ENCODE results near the gene SMIM35.
"Not testable (repeated sequence)": the region's sequence is repeated elsewhere in the genome, so short reads cannot be mapped to it uniquely, and the experiment has no call there.

Gene SMIM35

DNA sequence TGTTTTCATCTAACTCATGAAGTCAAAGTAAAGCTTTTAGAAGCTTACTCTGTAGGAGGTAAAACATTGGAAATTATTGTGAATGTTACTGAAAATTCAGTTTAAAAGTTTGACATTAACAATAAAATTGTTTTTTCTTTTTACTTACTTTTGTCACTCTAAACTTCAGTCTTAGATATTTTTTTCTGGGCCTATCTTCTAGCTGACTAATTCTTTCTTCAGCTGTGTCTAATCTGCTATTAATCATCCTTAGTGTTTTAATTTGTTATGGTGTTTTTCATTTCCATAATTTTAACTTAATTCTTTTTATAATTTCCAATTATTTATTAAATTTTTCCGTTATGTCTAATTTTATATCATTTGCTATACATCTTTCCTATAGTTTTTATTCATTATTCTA is 65.6 kb downstream of the SMIM35 start:
- H3K9me3 Mint-ChIP-seq = peaks cover 32% of the 10 kb centered on the region
- H3K36me3 Mint-ChIP-seq (ENCODE audit: low read depth) = peaks cover 16% of the 10 kb centered on the region
- H3K4me1 Mint-ChIP-seq (ENCODE audit: low read depth) = peaks cover 12% of the 10 kb centered on the region

DNA sequence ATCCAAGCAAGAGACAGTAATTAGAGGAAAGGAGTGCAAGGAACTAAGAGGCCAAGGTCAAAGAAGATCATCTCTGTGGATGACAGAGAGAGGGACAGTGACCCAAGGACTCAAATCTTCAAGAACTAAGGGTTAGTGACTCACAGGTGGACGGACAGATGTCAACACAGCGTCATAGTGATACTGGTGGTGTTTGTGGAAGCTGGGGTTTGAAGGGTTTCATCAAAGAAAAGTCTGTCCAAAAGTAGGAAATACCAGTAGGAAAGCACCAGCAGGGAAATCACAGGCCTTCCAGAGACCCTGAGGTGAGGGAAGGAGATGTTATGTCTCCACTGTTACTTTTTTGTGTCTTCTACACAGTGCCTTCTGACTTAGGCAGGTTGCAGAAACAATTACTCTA is 68.4 kb downstream of the SMIM35 start:
- Mint-ChIP-seq H3K36me3 (ENCODE audit: low read depth) (peaks cover 16% of the 10 kb centered on the region), H3K27me3 (no peaks in the 10 kb centered on the region), H3K4me1 (ENCODE audit: low read depth) (peaks cover 34% of the 10 kb centered on the region), H3K27ac (no peak overlapping the region), H3K9me3 (peaks cover 30% of the 10 kb centered on the region), H3K4me3 (no peak overlapping the region)
- DNase-seq = no peak

More for the DNA sequence above, 65.6 kb downstream of the SMIM35 start:
- DNase-seq = no peak
- no peak overlapping the region for H3K27ac Mint-ChIP-seq
- H3K27me3 Mint-ChIP-seq = no peaks in the 10 kb centered on the region
- no peak overlapping the region for H3K4me3 Mint-ChIP-seq

DNA sequence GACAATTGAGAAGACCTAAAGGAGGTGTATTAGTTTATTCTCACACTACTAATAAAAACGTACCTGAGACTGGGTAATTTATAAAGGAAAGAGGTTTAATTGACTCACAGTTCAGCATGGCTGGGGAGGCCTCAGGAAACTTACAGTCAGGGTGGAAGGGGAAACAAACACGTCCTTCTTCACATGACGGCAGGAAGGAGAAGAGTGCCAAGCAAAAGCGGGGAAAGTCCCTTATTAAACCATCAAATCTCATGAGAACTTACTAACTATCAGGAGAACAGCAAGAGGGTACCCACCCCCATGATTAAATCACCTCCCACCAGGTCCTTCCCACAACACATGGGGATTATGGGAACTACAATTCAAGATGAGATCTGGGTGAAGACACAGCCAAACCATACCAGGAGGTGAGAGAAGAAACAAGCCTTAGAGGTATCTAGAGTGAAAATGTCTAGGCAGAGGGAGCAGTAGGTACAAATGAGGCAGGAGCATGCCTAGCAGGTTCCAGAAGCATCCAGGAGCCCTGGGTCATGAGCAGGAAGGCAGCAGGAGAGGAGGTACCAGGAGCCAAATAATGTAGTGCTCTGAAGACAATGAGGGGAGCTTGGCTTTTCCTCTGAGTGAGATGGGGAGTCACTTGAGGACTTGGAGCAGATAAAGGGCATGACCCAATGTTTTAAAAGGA is 69.0 kb downstream of the SMIM35 start:
- Mint-ChIP-seq H3K4me3 (no peak overlapping the region), H3K4me1 (ENCODE audit: low read depth) (peaks cover 40% of the 10 kb centered on the region), H3K9me3 (peaks cover 30% of the 10 kb centered on the region), H3K27ac (no peak overlapping the region), H3K27me3 (no peaks in the 10 kb centered on the region), H3K36me3 (ENCODE audit: low read depth) (peaks cover 16% of the 10 kb centered on the region)
- DNase-seq = no peak

DNA sequence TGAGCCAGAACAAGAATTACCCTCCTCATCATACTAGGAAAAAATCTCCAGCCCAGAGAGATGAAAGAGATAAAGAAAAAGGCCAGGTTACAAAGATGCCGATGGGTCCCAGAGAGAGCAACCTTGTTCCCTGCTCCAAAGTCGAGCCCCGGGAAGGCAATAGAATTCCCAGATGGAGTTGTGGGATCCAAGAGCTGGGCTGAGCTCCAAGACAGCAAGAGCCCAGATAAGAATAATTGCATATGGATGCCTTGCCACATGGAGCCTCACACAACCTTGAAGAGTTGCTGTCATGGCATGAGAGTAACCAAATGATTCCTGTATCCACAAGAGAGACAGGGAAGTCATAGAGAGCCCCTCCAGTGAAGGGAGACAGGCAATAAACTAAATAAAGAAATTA is 69.7 kb downstream of the SMIM35 start:
- H3K9me3 Mint-ChIP-seq = peaks cover 30% of the 10 kb centered on the region
- H3K27me3 Mint-ChIP-seq = no peaks in the 10 kb centered on the region
- no peak overlapping the region for H3K27ac Mint-ChIP-seq
- no peak overlapping the region for H3K4me3 Mint-ChIP-seq
- no peak for DNase-seq
- peaks cover 16% of the 10 kb centered on the region for H3K36me3 Mint-ChIP-seq (ENCODE audit: low read depth)
- H3K4me1 Mint-ChIP-seq (ENCODE audit: low read depth) = peaks cover 46% of the 10 kb centered on the region

DNA sequence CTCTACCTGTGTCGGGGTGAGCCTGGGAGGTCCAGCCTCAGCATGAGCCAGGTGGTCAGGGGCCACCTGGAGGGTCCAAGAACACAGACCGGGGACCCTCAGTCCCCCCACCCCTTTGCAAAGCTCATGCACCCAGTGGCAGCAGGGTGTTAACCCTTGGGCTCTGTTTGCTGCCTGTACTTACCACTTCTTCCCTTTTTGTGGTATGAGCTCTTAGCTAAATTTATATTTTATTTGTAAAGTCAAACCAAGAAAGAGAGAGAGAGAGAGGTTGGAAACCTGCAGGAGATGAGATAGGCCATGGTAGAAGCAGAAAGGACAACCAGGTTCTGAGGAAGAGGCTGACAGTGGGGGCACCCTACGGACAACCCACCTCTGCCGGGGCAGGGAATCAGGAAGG is 70.7 kb downstream of the SMIM35 start:
- Mint-ChIP-seq H3K27ac (no peak overlapping the region), H3K4me1 (ENCODE audit: low read depth) (peaks cover 54% of the 10 kb centered on the region), H3K36me3 (ENCODE audit: low read depth) (peaks cover 16% of the 10 kb centered on the region), H3K27me3 (no peaks in the 10 kb centered on the region), H3K4me3 (no peak overlapping the region), H3K9me3 (peaks cover 28% of the 10 kb centered on the region)
- DNase-seq = no peak

DNA sequence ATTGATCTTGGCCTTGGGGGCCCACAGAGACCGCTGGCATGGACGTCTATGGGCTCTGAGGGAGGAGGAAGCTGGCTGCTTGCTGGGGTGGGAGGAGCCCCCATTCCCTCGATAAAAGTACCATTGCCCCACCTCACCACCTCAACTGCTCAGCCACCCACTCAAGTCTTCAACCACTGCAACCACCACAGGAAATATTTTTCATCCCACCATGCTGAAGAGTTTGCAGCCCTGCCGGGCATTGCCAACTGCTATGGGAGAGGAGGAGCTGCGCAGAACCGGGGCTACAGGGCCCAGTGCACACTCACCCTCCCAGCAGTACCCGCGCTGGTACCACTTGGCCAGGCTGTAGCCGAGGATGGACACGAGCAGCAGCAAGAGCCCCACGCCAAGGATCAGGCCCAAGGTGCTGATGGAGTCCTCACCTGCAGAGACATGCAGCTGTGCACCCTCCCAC is 71.3 kb downstream of the SMIM35 start:
- no peak overlapping the region for H3K4me3 Mint-ChIP-seq
- peaks cover 25% of the 10 kb centered on the region for H3K9me3 Mint-ChIP-seq
- H3K36me3 Mint-ChIP-seq (ENCODE audit: low read depth) = peaks cover 16% of the 10 kb centered on the region
- no peaks in the 10 kb centered on the region for H3K27me3 Mint-ChIP-seq
- peak overlapping the region; percentile 55 for H3K27ac Mint-ChIP-seq
- DNase-seq = peak; percentile 41
- H3K4me1 Mint-ChIP-seq (ENCODE audit: low read depth) = peaks cover 59% of the 10 kb centered on the region

DNA sequence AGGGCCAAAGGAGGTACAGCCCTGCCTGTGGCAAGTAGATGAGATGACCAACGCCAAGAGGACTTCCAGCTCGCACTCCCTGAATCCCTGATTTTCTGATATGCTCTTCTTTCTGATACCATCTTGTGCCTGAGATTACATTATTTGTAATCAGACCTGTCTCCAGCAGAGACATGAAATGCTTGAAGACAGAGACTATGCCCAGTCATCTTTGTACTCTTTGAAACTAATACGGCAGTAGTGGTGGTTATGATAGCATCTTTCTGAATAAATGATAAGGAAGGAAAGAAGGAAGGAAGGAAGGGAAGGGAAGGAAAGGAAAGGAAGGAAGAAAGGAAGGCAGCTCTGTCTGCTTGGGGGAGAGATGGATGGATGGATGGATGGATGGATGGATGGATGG is 72.7 kb downstream of the SMIM35 start:
- Mint-ChIP-seq H3K9me3 (peaks cover 19% of the 10 kb centered on the region), H3K4me3 (no peak overlapping the region), H3K27ac (no peak overlapping the region), H3K4me1 (ENCODE audit: low read depth) (peaks cover 73% of the 10 kb centered on the region), H3K36me3 (ENCODE audit: low read depth) (peaks cover 16% of the 10 kb centered on the region), H3K27me3 (no peaks in the 10 kb centered on the region)
- DNase-seq = no peak

DNA sequence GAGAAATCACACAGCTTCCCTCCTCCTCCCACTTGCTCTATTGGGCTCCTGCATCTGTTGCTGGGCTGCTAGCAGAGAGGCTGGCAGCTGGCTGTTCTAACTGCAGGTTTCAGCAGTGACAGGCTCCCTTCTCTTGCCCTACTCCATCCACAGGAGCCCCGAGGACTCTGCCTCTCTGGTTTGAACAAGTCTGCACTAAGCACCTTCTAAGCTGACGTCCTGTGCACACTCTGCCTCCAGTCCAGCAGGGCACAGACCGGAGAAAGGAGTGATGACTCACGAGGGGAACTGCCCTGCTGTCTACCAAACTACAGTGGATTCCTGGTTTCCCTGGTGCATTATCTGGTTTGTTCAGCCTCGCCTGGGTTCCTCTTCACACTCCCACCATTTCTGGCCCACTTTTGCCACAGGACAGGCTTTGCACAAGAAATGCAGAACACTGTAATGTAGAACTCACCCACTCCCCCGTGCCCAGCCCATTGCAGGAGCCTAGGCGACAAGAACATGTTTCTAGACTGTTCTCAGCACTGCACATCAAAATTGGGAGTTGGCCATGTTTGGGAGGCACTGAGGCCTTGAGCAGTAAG is 74.6 kb downstream of the SMIM35 start:
- H3K9me3 Mint-ChIP-seq = peaks cover 5% of the 10 kb centered on the region
- H3K27me3 Mint-ChIP-seq = no peaks in the 10 kb centered on the region
- H3K4me1 Mint-ChIP-seq (ENCODE audit: low read depth) = peaks cover 91% of the 10 kb centered on the region
- H3K4me3 Mint-ChIP-seq = no peak overlapping the region
- peak; percentile 41 for DNase-seq
- H3K36me3 Mint-ChIP-seq (ENCODE audit: low read depth) = peaks cover 5% of the 10 kb centered on the region
- H3K27ac Mint-ChIP-seq = no peak overlapping the region

DNA sequence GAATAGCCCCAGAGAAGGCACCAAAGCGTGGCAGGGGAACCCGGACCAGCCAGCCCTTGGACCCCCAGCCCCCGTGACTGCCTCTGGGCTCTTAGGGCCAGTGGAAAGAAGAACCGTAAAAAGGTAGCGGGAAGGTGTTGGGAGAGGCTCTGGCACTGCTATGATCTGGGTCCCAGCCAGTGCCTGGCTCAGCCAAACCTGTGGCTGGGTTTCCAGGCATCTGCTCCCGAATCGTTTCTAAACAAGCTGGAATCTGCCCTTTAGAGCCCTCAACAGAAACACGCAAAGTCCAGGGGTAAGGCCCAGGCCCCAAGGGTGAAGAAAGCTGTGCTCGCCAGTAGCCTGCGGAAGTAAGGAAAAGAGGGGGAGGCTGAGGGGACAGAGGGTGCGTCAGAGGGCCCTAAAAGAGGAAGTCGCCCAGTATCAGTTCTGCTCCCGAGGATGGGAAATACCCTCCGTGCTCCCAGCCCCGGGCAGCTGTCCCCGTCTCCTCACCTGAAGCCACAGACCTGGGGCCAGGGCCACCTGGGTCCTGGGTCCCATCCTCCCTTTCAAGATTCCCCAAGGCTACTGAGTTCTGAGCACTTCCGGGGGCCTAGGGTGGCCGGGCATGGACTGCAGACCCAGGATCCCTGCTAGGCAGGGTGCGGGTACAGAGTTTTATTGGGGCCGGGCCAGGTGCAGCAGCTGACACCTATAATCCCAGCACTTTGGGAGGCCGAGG is 75.9 kb downstream of the SMIM35 start:
- peaks cover 94% of the 10 kb centered on the region for H3K4me1 Mint-ChIP-seq (ENCODE audit: low read depth)
- H3K4me3 Mint-ChIP-seq = no peak overlapping the region
- H3K36me3 Mint-ChIP-seq (ENCODE audit: low read depth) = no peaks in the 10 kb centered on the region
- H3K27me3 Mint-ChIP-seq = no peaks in the 10 kb centered on the region
- DNase-seq = no peak
- H3K9me3 Mint-ChIP-seq = no peaks in the 10 kb centered on the region
- no peak overlapping the region for H3K27ac Mint-ChIP-seq

DNA sequence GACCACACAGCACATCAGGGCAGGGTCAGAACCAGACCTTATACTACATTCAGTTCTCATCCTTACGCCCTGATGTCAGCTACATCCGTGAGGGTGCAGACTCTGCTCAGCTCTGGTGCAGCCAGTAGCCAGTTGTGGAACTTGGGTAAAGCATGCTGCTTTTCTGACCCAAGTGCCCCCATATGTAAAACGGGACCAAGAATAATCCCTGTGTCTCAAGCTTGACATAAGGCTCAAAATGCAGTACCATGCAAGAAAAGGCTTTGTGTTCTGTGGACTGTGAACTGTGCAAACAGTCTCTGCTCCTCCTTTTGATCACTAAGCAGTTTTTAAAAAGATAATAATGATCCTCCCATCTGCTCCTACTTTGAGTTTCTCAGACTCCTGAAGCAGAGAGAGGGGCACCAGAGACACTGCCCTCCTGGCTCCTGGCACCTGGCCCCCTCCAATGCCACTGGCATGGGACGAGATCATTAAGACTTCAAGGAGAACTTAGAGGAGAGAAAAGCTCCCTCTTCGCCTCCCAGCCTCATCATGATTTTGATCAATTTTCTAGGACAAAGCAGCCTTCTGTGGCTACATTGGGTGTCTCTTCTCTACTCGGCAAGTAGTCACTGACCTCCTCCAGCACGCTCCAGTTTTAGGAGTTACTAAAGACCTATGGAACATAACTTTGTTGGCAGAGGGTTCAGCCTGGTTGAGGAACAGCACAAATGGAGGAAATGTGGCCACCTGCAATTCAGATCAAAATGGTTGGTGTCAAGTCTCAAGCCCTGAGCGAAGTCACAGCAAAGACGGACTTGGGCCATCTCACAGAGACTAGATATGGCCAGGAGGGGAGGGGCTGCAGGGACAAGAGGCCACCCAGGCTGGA is 76.7 kb downstream of the SMIM35 start:
- Mint-ChIP-seq H3K4me1 (ENCODE audit: low read depth) (peaks cover 94% of the 10 kb centered on the region), H3K4me3 (no peak overlapping the region), H3K27ac (no peak overlapping the region), H3K9me3 (no peaks in the 10 kb centered on the region), H3K36me3 (ENCODE audit: low read depth) (no peaks in the 10 kb centered on the region), H3K27me3 (no peaks in the 10 kb centered on the region)
- no peak for DNase-seq

DNA sequence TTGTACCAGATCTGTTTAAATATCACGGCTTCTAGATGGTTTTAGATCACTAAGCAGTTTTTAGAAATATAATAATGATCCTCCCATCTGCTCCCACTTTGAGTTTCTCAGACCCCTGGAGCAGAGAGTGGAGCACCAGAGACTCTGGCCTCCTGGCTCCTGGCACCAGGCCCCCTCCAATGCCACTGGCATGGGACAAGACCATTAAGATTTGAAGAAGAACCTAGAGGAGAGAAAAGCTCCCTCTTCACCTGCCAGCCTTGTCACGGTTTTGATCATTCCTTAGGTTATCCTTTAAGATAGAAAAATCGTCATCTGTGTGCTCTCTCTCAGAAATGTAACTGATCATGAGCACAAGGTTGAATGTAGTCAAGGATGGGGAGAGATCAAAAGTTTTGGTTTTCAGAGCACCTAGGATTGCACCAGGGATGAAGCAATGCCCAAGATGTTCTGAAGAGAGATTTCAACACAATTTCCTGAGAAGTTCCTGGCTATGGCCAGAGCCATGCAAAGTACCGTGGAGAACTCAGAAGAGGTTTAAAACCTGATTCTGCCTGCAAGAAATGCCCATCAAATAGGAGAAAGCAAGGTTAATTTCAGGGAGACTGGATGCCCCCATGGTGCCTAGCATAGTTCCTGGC is 78.4 kb downstream of the SMIM35 start:
- H3K27me3 Mint-ChIP-seq = no peaks in the 10 kb centered on the region
- no peak for DNase-seq
- H3K4me3 Mint-ChIP-seq = no peak overlapping the region
- peaks cover 9% of the 10 kb centered on the region for H3K9me3 Mint-ChIP-seq
- peak overlapping the region; percentile 70 for H3K27ac Mint-ChIP-seq
- peaks cover 10% of the 10 kb centered on the region for H3K36me3 Mint-ChIP-seq (ENCODE audit: low read depth)
- peaks cover 96% of the 10 kb centered on the region for H3K4me1 Mint-ChIP-seq (ENCODE audit: low read depth)

DNA sequence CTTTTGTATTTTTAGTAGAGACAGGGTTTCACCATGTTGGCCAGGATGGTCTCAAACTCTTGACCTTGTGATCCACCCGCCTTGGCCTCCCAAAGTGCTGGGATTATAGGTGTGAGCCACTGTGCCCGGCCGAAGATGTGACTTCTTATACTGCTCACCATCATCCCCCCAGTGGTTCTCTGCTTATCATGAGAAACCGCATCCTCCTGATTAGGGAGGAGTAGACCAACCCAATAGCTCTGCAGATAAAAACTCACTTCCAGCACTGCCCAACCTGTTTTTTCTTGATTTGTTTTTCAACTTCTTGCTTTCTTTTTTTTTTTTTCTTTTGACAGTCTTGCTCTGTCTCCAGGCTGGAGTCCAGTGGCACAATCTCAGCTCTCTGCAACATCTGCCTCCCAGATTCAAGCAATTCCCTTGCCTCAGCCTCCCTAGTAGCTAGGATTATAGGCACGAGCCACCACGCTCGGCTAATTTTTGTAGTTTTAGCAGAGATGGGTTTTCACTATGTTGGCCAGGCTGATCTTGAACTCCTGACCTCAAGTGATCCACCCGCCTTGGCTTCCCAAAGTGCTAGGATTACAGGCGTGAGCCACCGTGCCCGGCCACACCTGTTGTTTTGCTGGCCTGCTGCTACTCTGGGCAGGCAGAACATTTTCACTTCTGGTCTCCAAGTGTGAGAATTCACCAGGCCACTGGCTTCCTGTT is 79.0 kb downstream of the SMIM35 start:
- H3K27ac Mint-ChIP-seq = peak overlapping the region; percentile 70
- H3K27me3 Mint-ChIP-seq, H3K9me3 Mint-ChIP-seq: not testable (repeated sequence)
- H3K36me3 Mint-ChIP-seq (ENCODE audit: low read depth) = peaks cover 12% of the 10 kb centered on the region
- peak; percentile 37 for DNase-seq
- H3K4me1 Mint-ChIP-seq (ENCODE audit: low read depth) = peaks cover 96% of the 10 kb centered on the region
- peak overlapping the region; percentile 8 for H3K4me3 Mint-ChIP-seq

DNA sequence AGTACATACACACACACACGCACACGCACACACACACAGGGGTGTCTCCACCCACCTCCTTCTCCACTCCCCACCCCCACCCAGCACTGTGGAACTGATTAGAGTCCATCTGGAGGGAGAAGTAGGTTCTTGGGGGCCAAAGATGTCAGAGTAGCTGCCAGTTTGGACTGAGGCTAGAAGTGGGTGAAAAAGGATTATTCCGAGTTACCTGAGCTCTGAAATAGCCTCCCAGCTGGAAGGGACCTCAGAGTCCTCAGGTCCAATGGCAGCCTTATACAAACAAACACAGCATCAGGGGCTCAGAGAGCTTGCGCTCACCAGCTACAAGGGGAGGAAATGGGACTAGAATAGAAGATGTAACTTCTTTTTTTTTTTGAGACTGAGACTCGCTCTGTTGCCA is 79.7 kb downstream of the SMIM35 start:
- Mint-ChIP-seq H3K36me3 (ENCODE audit: low read depth) (peaks cover 12% of the 10 kb centered on the region), H3K9me3 (peaks cover 9% of the 10 kb centered on the region), H3K27ac (peak overlapping the region; percentile 70), H3K4me3 (peak overlapping the region; percentile 20), H3K4me1 (ENCODE audit: low read depth) (peaks cover 96% of the 10 kb centered on the region), H3K27me3 (no peaks in the 10 kb centered on the region)
- peak; percentile 35 for DNase-seq

Measured in activated T-cell treated with anti-CD3 and anti-CD28 coated beads, Interleukin-2, amount 50 U/mL, for 24 hours (primary cell).